Ectodermal cell (in vitro differentiated cells): ENCODE data around the gene MAP1B.

Source experiments
- H3K27ac ChIP-seq: 2 replicates; pipeline ENCODE4 v1.7.0; 2013; ENCODE audit warnings: mild to moderate bottlenecking, low read depth, low read length; ENCODE audit not compliant: insufficient read depth, poor library complexity, severe bottlenecking
- H3K27me3 ChIP-seq: 2 replicates; pipeline ENCODE4 v1.7.0; 2013; ENCODE audit warnings: mild to moderate bottlenecking, low read length; ENCODE audit not compliant: insufficient read depth, control insufficient read depth, poor library complexity, severe bottlenecking
- H3K36me3 ChIP-seq: one replicate; pipeline ENCODE4 v1.7.0; 2013; ENCODE audit warnings: low read length; ENCODE audit not compliant: control insufficient read depth, insufficient read depth
- H3K4me1 ChIP-seq: one replicate; pipeline ENCODE4 v1.7.0; 2013; ENCODE audit warnings: low read length; ENCODE audit not compliant: control insufficient read depth, insufficient read depth
- H3K4me3 ChIP-seq: 2 replicates; pipeline ENCODE4 v1.7.0; 2013; ENCODE audit warnings: low read depth, low read length, control low read depth; ENCODE audit not compliant: insufficient read depth
- H3K9me3 ChIP-seq: 2 replicates; pipeline ENCODE4 v1.7.0; 2013; ENCODE audit warnings: mild to moderate bottlenecking, low read length, moderate library complexity; ENCODE audit not compliant: control insufficient read depth
- WGBS, 2 experiments: methylation state at CpG; one replicate each; pipeline ENCODE4 v1.1.7; 2013; ENCODE audit warnings: missing lambda C conversion rate in 2 of 2; 5-methylcytosine and 5-hydroxymethylcytosine counted together

Gene MAP1B

GRCh38 chr5:72126796-72127195, 19.5 kb downstream of the MAP1B start:
- WGBS, 2 experiments, result 91 to 98% methylated on average over 2 of the region's 2 CpGs
- H3K4me3 ChIP-seq, result no peak overlapping the region
- no peaks in the 10 kb centered on the region for H3K36me3 ChIP-seq
- H3K27ac ChIP-seq, result no peak overlapping the region
- no peaks in the 10 kb centered on the region for H3K9me3 ChIP-seq
- H3K27me3 ChIP-seq, result no peaks in the 10 kb centered on the region
- peaks cover 27% of the 10 kb centered on the region for H3K4me1 ChIP-seq

- H3K9me3 ChIP-seq, result no peaks in the 10 kb centered on the region
- no peak overlapping the region for H3K27ac ChIP-seq
- H3K4me3 ChIP-seq, result no peak overlapping the region
- H3K27me3 ChIP-seq, result no peaks in the 10 kb centered on the region
- H3K4me1 ChIP-seq, result peaks cover 33% of the 10 kb centered on the region
- no peaks in the 10 kb centered on the region for H3K36me3 ChIP-seq
- WGBS, 2 experiments, result no CpG with 5 or more reads among the region's 1 CpG
These were observed 22.4 kb downstream of the MAP1B start for GRCh38 chr5:72129725-72130124.

- H3K27me3 ChIP-seq, result no peaks in the 10 kb centered on the region
- WGBS, 2 experiments, result 100% methylated on average over 1 of the region's 2 CpGs
- no peak overlapping the region for H3K4me3 ChIP-seq
- H3K27ac ChIP-seq, result no peak overlapping the region
- no peaks in the 10 kb centered on the region for H3K9me3 ChIP-seq
- no peaks in the 10 kb centered on the region for H3K36me3 ChIP-seq
- peaks cover 27% of the 10 kb centered on the region for H3K4me1 ChIP-seq
These were observed 23.1 kb downstream of the MAP1B start for GRCh38 chr5:72130351-72130761.

GRCh38 chr5:72133212-72133990, 26.1 kb downstream of the MAP1B start:
- no peaks in the 10 kb centered on the region for H3K27me3 ChIP-seq
- H3K27ac ChIP-seq, result no peak overlapping the region
- no peaks in the 10 kb centered on the region for H3K9me3 ChIP-seq
- WGBS, 2 experiments, result 94% methylated on average over 4 of the region's 4 CpGs
- H3K4me3 ChIP-seq, result no peak overlapping the region
- no peaks in the 10 kb centered on the region for H3K36me3 ChIP-seq
- H3K4me1 ChIP-seq, result peaks cover 17% of the 10 kb centered on the region

- Histone ChIP-seq H3K27ac (no peak overlapping the region), H3K36me3 (no peaks in the 10 kb centered on the region), H3K9me3 (no peaks in the 10 kb centered on the region), H3K4me1 (peaks cover 17% of the 10 kb centered on the region), H3K27me3 (no peaks in the 10 kb centered on the region), H3K4me3 (no peak overlapping the region)
- WGBS, 2 experiments, result 67 to 71% methylated on average over 7 of the region's 7 CpGs
These were observed 27.1 kb downstream of the MAP1B start for GRCh38 chr5:72134226-72134899.

GRCh38 chr5:72137826-72138409, 30.6 kb downstream of the MAP1B start:
- Histone ChIP-seq H3K9me3 (no peaks in the 10 kb centered on the region), H3K27me3 (no peaks in the 10 kb centered on the region), H3K36me3 (no peaks in the 10 kb centered on the region), H3K4me1 (peaks cover 20% of the 10 kb centered on the region), H3K4me3 (no peak overlapping the region), H3K27ac (no peak overlapping the region)
- WGBS, 2 experiments, result 90 to 93% methylated on average over 2 of the region's 2 CpGs

GRCh38 chr5:72138943-72139521, 31.8 kb downstream of the MAP1B start:
- no peak overlapping the region for H3K4me3 ChIP-seq
- H3K9me3 ChIP-seq, result no peaks in the 10 kb centered on the region
- peaks cover 10% of the 10 kb centered on the region for H3K4me1 ChIP-seq
- no peaks in the 10 kb centered on the region for H3K36me3 ChIP-seq
- no peaks in the 10 kb centered on the region for H3K27me3 ChIP-seq
- 96 to 98% methylated on average over 6 to 8 of the region's 8 CpGs for WGBS, 2 experiments
- no peak overlapping the region for H3K27ac ChIP-seq

- WGBS, 2 experiments, result 95 to 96% methylated on average over 7 of the region's 7 CpGs
- Histone ChIP-seq H3K27me3 (no peaks in the 10 kb centered on the region), H3K27ac (no peak overlapping the region), H3K4me3 (no peak overlapping the region), H3K36me3 (no peaks in the 10 kb centered on the region), H3K9me3 (no peaks in the 10 kb centered on the region), H3K4me1 (peaks cover 17% of the 10 kb centered on the region)
These were observed 33.4 kb downstream of the MAP1B start for GRCh38 chr5:72140711-72141110.

GRCh38 chr5:72141440-72142355, 34.4 kb downstream of the MAP1B start:
- WGBS, 2 experiments, result 89 to 94% methylated on average over 8 of the region's 8 CpGs
- no peaks in the 10 kb centered on the region for H3K9me3 ChIP-seq
- H3K36me3 ChIP-seq, result no peaks in the 10 kb centered on the region
- no peak overlapping the region for H3K4me3 ChIP-seq
- peaks cover 20% of the 10 kb centered on the region for H3K4me1 ChIP-seq
- H3K27me3 ChIP-seq, result no peaks in the 10 kb centered on the region
- H3K27ac ChIP-seq, result no peak overlapping the region
